ENCODE measurements around the gene ZNF784.
A peak's percentile ranks its signal among the peaks of the same experiment; 100 is the strongest.

ZNF784 gene

DNA sequence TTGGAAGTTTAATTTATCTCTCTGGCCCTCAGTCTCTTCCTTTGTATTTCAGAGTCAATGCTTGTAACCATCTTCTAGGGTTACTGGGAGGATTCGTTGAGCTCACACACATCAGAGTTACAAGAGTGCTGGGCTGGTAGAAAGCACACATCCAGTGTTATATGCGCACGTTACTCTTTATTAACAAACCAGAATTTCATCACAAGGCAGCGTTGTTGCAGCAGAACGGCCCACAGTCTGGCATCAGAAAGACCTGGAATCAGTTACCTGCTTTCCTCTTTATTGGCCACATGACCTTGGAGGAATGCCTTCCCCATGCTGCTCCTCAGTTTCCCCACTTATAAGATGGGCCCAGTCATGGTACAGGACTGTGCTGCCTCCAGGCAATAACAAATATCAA, 15.0 kb downstream of the ZNF784 start:
- Histone ChIP-seq H3K36me3 (replicated peaks) (peaks cover 8% of the 10 kb centered on the region), H3K4me3 (ENCODE audit: low read depth, low read length) (no peak overlapping the region), H3K27ac (no peak overlapping the region), H3K27me3 (replicated peaks) (no peaks in the 10 kb centered on the region)
- TF ChIP-seq, protein P1, sequence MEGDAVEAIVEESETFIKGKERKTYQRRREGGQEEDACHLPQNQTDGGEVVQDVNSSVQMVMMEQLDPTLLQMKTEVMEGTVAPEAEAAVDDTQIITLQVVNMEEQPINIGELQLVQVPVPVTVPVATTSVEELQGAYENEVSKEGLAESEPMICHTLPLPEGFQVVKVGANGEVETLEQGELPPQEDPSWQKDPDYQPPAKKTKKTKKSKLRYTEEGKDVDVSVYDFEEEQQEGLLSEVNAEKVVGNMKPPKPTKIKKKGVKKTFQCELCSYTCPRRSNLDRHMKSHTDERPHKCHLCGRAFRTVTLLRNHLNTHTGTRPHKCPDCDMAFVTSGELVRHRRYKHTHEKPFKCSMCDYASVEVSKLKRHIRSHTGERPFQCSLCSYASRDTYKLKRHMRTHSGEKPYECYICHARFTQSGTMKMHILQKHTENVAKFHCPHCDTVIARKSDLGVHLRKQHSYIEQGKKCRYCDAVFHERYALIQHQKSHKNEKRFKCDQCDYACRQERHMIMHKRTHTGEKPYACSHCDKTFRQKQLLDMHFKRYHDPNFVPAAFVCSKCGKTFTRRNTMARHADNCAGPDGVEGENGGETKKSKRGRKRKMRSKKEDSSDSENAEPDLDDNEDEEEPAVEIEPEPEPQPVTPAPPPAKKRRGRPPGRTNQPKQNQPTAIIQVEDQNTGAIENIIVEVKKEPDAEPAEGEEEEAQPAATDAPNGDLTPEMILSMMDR (IDR thresholded peaks at IDR 0.05; ENCODE audit: low read depth, low read length, missing control alignments) = no peak
- in situ Hi-C loops (cut with HindIII; ENCODE audit: low pct_ligation_motif_present, low sequenced_read_pairs) = loop anchor here (25.0 kb wide), 1 partner anchor 222 kb away; the partner anchor contains the start of genes RPL28, TMEM190 and TMEM238
- no peak for DNase-seq

DNA sequence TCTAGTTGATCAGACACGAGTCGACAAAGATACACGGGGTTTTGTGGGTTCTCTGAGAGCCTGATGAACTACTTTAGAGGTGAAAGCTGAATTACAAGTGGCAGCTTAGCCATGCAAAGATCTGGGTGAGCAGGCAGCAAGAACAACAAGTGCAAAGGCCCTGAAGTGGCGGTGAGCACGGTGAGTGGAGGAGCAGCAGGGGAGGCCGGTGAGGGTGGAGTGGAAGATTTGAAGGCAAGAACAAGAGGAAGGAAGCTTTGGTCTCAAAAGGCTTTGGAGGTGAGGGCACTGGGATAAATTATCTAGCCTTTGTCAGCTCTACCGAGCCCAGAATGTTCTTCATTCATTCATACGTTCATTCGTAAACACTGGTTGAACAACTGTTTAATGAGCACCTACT, 17.5 kb downstream of the ZNF784 start:
- TF ChIP-seq, protein P1 (IDR thresholded peaks at IDR 0.05; ENCODE audit: low read depth, low read length, missing control alignments) = no peak
- H3K4me3 ChIP-seq (ENCODE audit: low read depth, low read length) = peak overlapping the region; percentile 90
- DNase-seq = no peak
- peaks cover 8% of the 10 kb centered on the region for H3K36me3 ChIP-seq (replicated peaks)
- in situ Hi-C loops (cut with HindIII; ENCODE audit: low pct_ligation_motif_present, low sequenced_read_pairs) = loop anchor here (25.0 kb wide), 1 partner anchor 220 kb away; the partner anchor contains the start of genes RPL28, TMEM190 and TMEM238
- H3K27me3 ChIP-seq (replicated peaks) = no peaks in the 10 kb centered on the region
- H3K27ac ChIP-seq = no peak overlapping the region

DNA sequence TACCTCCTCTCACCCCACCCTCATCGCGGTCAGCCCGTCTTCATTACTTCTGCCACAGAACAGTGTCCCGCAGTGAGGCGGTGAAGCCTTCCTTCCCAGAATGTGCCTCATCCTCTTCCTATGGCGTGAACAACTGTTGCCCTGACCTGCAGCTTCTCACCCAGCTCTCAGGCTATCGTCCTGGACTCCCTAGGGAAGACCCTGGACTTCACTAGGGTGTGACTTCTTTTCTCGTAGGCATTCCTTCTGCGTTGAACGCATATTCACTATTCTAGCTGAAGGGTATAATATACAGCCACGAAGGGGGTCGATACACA, 17.9 kb downstream of the ZNF784 start:
- peak overlapping the region; percentile 90 for H3K4me3 ChIP-seq (ENCODE audit: low read depth, low read length)
- no peak for DNase-seq
- TF ChIP-seq, protein P1 (IDR thresholded peaks at IDR 0.05; ENCODE audit: low read depth, low read length, missing control alignments) = no peak
- H3K36me3 ChIP-seq (replicated peaks) = peaks cover 8% of the 10 kb centered on the region
- H3K27me3 ChIP-seq (replicated peaks) = no peaks in the 10 kb centered on the region
- peak overlapping the region; percentile 17 for H3K27ac ChIP-seq
- in situ Hi-C loops (cut with HindIII; ENCODE audit: low pct_ligation_motif_present, low sequenced_read_pairs) = loop anchor here (25.0 kb wide), 1 partner anchor 219 kb away; the partner anchor contains the start of genes RPL28, TMEM190 and TMEM238

DNA sequence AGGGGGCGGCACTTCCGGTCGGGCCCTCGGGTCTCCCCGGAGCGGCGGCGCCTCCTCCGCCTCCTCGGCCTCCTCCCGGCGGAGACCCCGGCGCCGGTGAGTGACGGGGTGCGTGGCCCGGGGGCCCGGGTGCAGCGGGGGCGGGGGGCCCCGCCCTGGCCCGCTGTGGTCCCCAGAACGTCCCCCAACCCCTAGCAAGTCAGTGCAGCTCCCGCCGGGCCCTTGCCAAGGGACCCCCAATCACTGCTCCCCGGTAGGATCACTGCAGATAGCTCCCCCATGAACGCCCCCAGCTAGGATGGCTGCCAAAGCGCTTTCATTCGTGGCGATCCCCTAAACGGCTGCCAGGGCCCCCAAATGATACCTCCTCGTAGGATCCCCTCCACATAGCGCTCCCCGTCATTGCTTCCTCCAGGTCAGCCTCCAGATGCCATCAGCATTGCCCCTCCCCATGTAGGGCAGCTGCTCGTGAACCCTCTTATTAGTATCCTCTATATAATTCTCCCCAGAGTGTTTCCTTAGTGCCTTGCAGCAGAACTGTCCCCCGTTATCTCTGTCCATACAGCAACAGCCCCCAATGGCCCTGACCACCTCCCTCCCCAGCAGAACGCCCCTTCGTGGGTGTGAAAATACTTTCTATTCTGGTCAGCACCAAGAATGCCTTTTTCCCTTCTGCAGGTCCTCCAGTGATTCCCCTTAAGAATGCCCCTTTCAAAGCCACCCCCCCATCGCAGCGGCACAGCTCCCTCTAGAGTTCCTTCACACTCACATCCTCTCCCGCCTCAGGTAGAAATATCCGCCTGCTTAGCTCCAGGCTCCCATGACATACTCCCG, 18.5 kb downstream of the ZNF784 start, which contains the start of gene ZNF865:
Gene ZNF865 (plus strand): TSS at position 11 of the 834 bp plus-strand sequence. CDS start 7,972 bp downstream, outside the sequence.
- in situ Hi-C loops (cut with HindIII; ENCODE audit: low pct_ligation_motif_present, low sequenced_read_pairs) = loop anchor here (25.0 kb wide), 1 partner anchor 219 kb away; the partner anchor contains the start of genes RPL28, TMEM190 and TMEM238
- H3K4me3 ChIP-seq (ENCODE audit: low read depth, low read length) = peak within 1 kb of the TSS; percentile 90
- H3K36me3 ChIP-seq (replicated peaks) = peaks cover 8% of the 10 kb centered on the region
- TF ChIP-seq, protein P1 (IDR thresholded peaks at IDR 0.05; ENCODE audit: low read depth, low read length, missing control alignments) = peak; percentile 93
- peak; percentile 81 for DNase-seq
- no peaks in the 10 kb centered on the region for H3K27me3 ChIP-seq (replicated peaks)
- peak within 1 kb of the TSS; percentile 72 for H3K27ac ChIP-seq

DNA sequence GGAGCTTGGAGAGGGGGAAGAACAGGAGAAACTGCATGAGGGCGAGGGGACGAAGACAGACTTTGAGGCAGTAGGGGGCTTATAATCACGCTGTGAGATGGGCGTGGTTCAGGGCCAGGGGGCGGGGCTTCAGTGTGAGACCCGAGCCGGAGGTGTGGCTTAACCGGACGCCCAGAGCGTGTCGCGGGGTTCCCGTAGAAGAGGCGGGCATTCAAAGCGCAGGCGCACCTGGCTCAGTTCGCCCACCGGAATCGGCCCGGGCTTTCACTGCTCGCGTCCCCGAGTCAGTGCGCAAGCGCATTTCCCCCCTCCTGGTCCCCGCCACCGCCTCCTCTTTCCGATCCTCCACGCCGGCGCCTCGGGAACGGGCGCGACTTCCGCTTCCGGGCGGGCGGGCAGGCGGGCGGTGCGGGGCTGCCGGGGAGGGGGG, 19.1 kb downstream of the ZNF784 start:
- peak overlapping the region; percentile 90 for H3K4me3 ChIP-seq (ENCODE audit: low read depth, low read length)
- in situ Hi-C loops (cut with HindIII; ENCODE audit: low pct_ligation_motif_present, low sequenced_read_pairs) = loop anchor here (25.0 kb wide), 1 partner anchor 218 kb away; the partner anchor contains the start of genes RPL28, TMEM190 and TMEM238
- H3K27ac ChIP-seq = peak overlapping the region; percentile 72
- H3K36me3 ChIP-seq (replicated peaks) = peaks cover 8% of the 10 kb centered on the region
- DNase-seq = peak; percentile 98
- TF ChIP-seq, protein P1 (IDR thresholded peaks at IDR 0.05; ENCODE audit: low read depth, low read length, missing control alignments) = no peak
- H3K27me3 ChIP-seq (replicated peaks) = no peaks in the 10 kb centered on the region

Measured in brain microvascular endothelial cell (primary cell).